ENCODE data around the gene FAM78A.
"Not testable (repeated sequence)": the region's sequence is repeated elsewhere in the genome, so short reads cannot be mapped to it uniquely, and the experiment has no call there.

Gene FAM78A

GRCh38 chr9:131237931-131238401 lies 38.3 kb downstream of the FAM78A start:
- no peak for DNase-seq (ENCODE audit: low spot score)

- no peak for DNase-seq (ENCODE audit: low spot score)
These were observed 39.0 kb downstream of the FAM78A start for GRCh38 chr9:131237291-131237690.

GRCh38 chr9:131236761-131237160 lies 39.5 kb downstream of the FAM78A start:
- DNase-seq (ENCODE audit: low spot score) = no peak

GRCh38 chr9:131236161-131236560 lies 40.1 kb downstream of the FAM78A start:
- DNase-seq (ENCODE audit: low spot score) = no peak

GRCh38 chr9:131235480-131235851 lies 40.8 kb downstream of the FAM78A start:
- no peak for DNase-seq (ENCODE audit: low spot score)

GRCh38 chr9:131234799-131235479 lies 41.4 kb downstream of the FAM78A start:
- DNase-seq (ENCODE audit: low spot score) = no peak

GRCh38 chr9:131233995-131234394 lies 42.3 kb downstream of the FAM78A start:
- DNase-seq (ENCODE audit: low spot score) = no peak

- no peak for DNase-seq (ENCODE audit: low spot score)
These were observed 42.8 kb downstream of the FAM78A start for GRCh38 chr9:131233556-131233955.

- DNase-seq (ENCODE audit: low spot score) = no peak
These were observed 47.3 kb downstream of the FAM78A start for GRCh38 chr9:131228988-131229387.

- no peak for DNase-seq (ENCODE audit: low spot score)
These were observed 48.3 kb downstream of the FAM78A start for GRCh38 chr9:131227959-131228460.

- no peak for DNase-seq (ENCODE audit: low spot score)
These were observed 49.0 kb downstream of the FAM78A start for GRCh38 chr9:131227112-131227958.

GRCh38 chr9:131226226-131226625 lies 50.1 kb downstream of the FAM78A start:
- no peak for DNase-seq (ENCODE audit: low spot score)

GRCh38 chr9:131222460-131222859 lies 53.9 kb downstream of the FAM78A start:
- DNase-seq (ENCODE audit: low spot score) = no peak

GRCh38 chr9:131220485-131220884 lies 55.8 kb downstream of the FAM78A start:
- DNase-seq (ENCODE audit: low spot score) = no peak

- DNase-seq (ENCODE audit: low spot score) = no peak
These were observed 57.9 kb downstream of the FAM78A start for GRCh38 chr9:131218370-131218769.

- DNase-seq (ENCODE audit: low spot score) = no peak
These were observed 58.8 kb downstream of the FAM78A start for GRCh38 chr9:131217331-131218031.

GRCh38 chr9:131216806-131217205 lies 59.5 kb downstream of the FAM78A start:
- no peak for DNase-seq (ENCODE audit: low spot score)

- no peak for DNase-seq (ENCODE audit: low spot score)
These were observed 61.4 kb downstream of the FAM78A start for GRCh38 chr9:131214876-131215275.

GRCh38 chr9:131214286-131214856 lies 61.9 kb downstream of the FAM78A start:
- DNase-seq (ENCODE audit: low spot score) = no peak

GRCh38 chr9:131211920-131212319 lies 64.4 kb downstream of the FAM78A start:
- not testable (repeated sequence) for DNase-seq (ENCODE audit: low spot score)

All from D341Med (cell line).